Spleen (tissue), 11 donors: ENCODE measurements around the gene CENPP. TPM values are rescaled to one million over a fixed set of nuclear protein-coding genes. Genes with fewer than 3 reads are reported as not detected.

Experiments
- DNase-seq: peaks from one replicate; pipeline ENCODE4 v3.0.0-alpha.2; 2020
- H3K27ac ChIP-seq, 8 donors: fragments of 200-600 bp; sonication (generic) in 7 of 8; 1 replicate in 4 of 8; 2 replicates in 4 of 8; pipeline versions ENCODE4 v1.5.0 to v1.8.0; 2016 to 2021; ENCODE audit warnings: inconsistent platforms in 4 of 8, mild to moderate bottlenecking in 4 of 8, moderate library complexity in 1 of 8
- H3K27me3 ChIP-seq, 7 donors: fragments of 200-600 bp; sonication (generic) in 6 of 7; replicated peaks in 1 of 7; 1 replicate in 4 of 7; 2 replicates in 3 of 7; pipeline versions ENCODE4 v1.5.0 to v1.8.0; 2016 to 2021; ENCODE audit warnings: inconsistent platforms in 3 of 7, mild to moderate bottlenecking in 1 of 7
- H3K36me3 ChIP-seq, 6 donors: fragments of 200-600 bp; sonication (generic) in 5 of 6; 1 replicate in 4 of 6; 2 replicates in 2 of 6; pipeline versions ENCODE4 v1.5.0 to v1.8.0; 2016 to 2021; ENCODE audit warnings: inconsistent platforms in 2 of 6
- H3K4me1 ChIP-seq, 6 donors: fragments of 200-600 bp; sonication (generic) in 5 of 6; 1 replicate in 3 of 6; 2 replicates in 3 of 6; pipeline versions ENCODE4 v1.5.0 to v1.8.0; 2016 to 2021; ENCODE audit warnings: inconsistent platforms in 3 of 6
- H3K4me3 ChIP-seq, 8 donors: fragments of 200-600 bp; sonication (generic) in 7 of 8; 1 replicate in 4 of 8; 2 replicates in 4 of 8; pipeline versions ENCODE4 v1.5.0 to v1.8.0; 2016 to 2021; ENCODE audit warnings: inconsistent platforms in 4 of 8, mild to moderate bottlenecking in 4 of 8, moderate library complexity in 2 of 8
- H3K9me3 ChIP-seq, 8 donors: fragments of 200-600 bp; sonication (generic) in 7 of 8; 1 replicate in 4 of 8; 2 replicates in 4 of 8; pipeline versions ENCODE4 v1.5.0 to v1.8.0; 2016 to 2021; ENCODE audit warnings: inconsistent platforms in 4 of 8
- POLR2A ChIP-seq, 3 donors: fragments of 450-650 bp; IDR thresholded peaks; one replicate each; pipeline ENCODE4 v1.5.1; 2017; ENCODE audit warnings: antibody characterized with exemption in 3 of 3, mild to moderate bottlenecking in 1 of 3
- POLR2AphosphoS5 ChIP-seq, 3 donors: sonication (generic); formaldehyde crosslinking; IDR thresholded peaks; one replicate each; pipeline ENCODE4 v1.5.1; 2017; ENCODE audit warnings: antibody characterized with exemption in 3 of 3
- WGBS, 5 donors: extraction: QIAGEN DNeasy Blood & Tissue Kit in 3 of 5; methylation state at CpG; one replicate each; pipeline versions ENCODE4 v1.1.5 to v1.1.7; 2013 to 2018; 5-methylcytosine and 5-hydroxymethylcytosine counted together
- intact Hi-C: fragments of 100-400 bp; cut with DNase I; formaldehyde crosslinking; loops from one replicate; pipeline ENCODE4 v1.15.0; 2023; ENCODE audit warnings: low total_unique reads
- polyA plus RNA-seq, 3 donors: library from polyadenylated mRNA; stranded (reverse); fragments of 200-250 nt; gene quantifications; one replicate each; pipeline ENCODE4 v1.2.1, GENCODE V29; 2013
- total RNA-seq, 7 donors: library from RNA; depleted of rRNA in 3 of 7; stranded (reverse); fragments of >200 nt in 3 of 7; fragmentation: NEBNext Ultra II Directional in 4 of 7; extraction: Animal tissue kit (Norgen Biotek cat#: 25700) in 4 of 7; gene quantifications; one replicate each; pipeline versions ENCODE4 v1.1.0 to v1.2.1, GENCODE V29; 2016 to 2021
- TF ChIP-seq, protein P1 (sequence below), 11 experiments: fragments of 200-600 bp in 7 of 11; fragments of 450-650 bp in 4 of 11; sonication (generic) in 4 of 11; IDR thresholded peaks in 8 of 11; conservative IDR thresholded peaks in 3 of 11; 1 replicate in 7 of 11; 2 replicates in 4 of 11; pipeline versions ENCODE4 v1.4.0 to v1.8.0; 2016 to 2021; ENCODE audit warnings: antibody characterized with exemption in 11 of 11, inconsistent platforms in 4 of 11, mild to moderate bottlenecking in 1 of 11
- donor health status: healthy with polysubstance abuse.
- donor health status: DM: no; HTN: no; CAD: no; lungs with moderate emphysema.
- donor health status: DM: no; HTN: no; CAD: no.
- donor health status: Bipolar disorder and iron deficiency.
- donor health status: healthy.
- donor health status: DM: no; HTN: no; CAD: no.
- donor health status: DM: yes; HTN: yes; CAD: no.

CENPP gene
- total and polyA plus RNA-seq, 10 donors = 1.7 to 15.8 (median 6.2) TPM

DNA sequence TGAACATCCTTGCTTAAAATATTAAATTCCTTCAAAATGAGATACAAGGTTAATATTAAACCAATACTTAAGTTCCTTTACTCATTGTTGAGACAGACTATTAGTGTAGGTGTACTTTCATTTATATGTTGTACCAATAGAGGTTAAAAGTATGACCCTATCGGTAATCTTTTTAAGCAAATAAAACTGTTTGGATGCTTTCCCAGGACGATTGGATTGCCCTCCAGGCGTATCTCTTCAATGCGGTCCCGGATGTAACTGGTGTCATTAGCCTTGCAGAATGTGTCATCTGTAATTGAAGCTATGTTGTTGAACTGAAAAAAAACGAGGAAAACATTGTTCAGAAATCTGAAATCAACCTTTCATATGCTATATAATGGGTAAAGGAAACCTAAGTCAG is 59.7 kb downstream of the CENPP start:
- no peak for TF ChIP-seq POLR2AphosphoS5 (IDR thresholded peaks at IDR 0.05)
- TF ChIP-seq, protein P1, sequence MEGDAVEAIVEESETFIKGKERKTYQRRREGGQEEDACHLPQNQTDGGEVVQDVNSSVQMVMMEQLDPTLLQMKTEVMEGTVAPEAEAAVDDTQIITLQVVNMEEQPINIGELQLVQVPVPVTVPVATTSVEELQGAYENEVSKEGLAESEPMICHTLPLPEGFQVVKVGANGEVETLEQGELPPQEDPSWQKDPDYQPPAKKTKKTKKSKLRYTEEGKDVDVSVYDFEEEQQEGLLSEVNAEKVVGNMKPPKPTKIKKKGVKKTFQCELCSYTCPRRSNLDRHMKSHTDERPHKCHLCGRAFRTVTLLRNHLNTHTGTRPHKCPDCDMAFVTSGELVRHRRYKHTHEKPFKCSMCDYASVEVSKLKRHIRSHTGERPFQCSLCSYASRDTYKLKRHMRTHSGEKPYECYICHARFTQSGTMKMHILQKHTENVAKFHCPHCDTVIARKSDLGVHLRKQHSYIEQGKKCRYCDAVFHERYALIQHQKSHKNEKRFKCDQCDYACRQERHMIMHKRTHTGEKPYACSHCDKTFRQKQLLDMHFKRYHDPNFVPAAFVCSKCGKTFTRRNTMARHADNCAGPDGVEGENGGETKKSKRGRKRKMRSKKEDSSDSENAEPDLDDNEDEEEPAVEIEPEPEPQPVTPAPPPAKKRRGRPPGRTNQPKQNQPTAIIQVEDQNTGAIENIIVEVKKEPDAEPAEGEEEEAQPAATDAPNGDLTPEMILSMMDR (IDR thresholded peaks at IDR 0.05 in 8 of 11, conservative IDR thresholded peaks at IDR 0.05 in 3 of 11) = no peak
- TF ChIP-seq POLR2A (IDR thresholded peaks at IDR 0.05) = no peak
- H3K4me3 ChIP-seq = no peak overlapping the region
- no peaks in the 10 kb centered on the region for H3K27me3 ChIP-seq
- no peaks in the 10 kb centered on the region for H3K4me1 ChIP-seq
- DNase-seq = no peak
- H3K9me3 ChIP-seq = no peaks in the 10 kb centered on the region
- 81 to 91% (median 87%) methylated on average over 6 of the region's 6 CpGs for WGBS, 5 donors
- H3K36me3 ChIP-seq = no peaks in the 10 kb centered on the region
- intact Hi-C loops = no loop called here
- no peak overlapping the region for H3K27ac ChIP-seq

DNA sequence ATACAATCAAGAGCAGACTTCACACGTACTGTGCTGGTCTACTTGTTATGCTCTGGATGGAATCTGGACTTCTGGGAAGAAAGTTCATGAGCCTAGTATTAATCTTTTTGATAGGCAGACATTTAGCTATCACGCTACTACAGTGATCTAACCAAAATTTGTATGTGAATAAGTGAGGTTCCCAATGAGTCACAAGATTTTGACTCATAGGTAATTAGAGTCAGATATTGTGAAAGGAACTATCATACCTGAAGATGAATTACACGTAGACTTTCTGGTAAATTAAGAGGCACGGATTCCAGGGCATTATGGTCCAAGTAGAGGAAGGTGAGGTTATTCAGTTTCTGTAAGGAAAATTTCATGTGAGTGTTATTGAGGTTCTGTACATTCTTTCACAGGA is 60.2 kb downstream of the CENPP start:
- Histone ChIP-seq H3K27ac (no peak overlapping the region), H3K36me3 (no peaks in the 10 kb centered on the region), H3K4me3 (no peak overlapping the region), H3K27me3 (no peaks in the 10 kb centered on the region), H3K4me1 (no peaks in the 10 kb centered on the region), H3K9me3 (no peaks in the 10 kb centered on the region)
- 93 to 99% (median 98%) methylated on average over 4 of the region's 4 CpGs for WGBS, 5 donors
- DNase-seq = no peak
- no peak for TF ChIP-seq POLR2AphosphoS5 (IDR thresholded peaks at IDR 0.05)
- TF ChIP-seq, protein P1 (IDR thresholded peaks at IDR 0.05 in 8 of 11, conservative IDR thresholded peaks at IDR 0.05 in 3 of 11) = no peak
- no peak for TF ChIP-seq POLR2A (IDR thresholded peaks at IDR 0.05)
- intact Hi-C loops = no loop called here

DNA sequence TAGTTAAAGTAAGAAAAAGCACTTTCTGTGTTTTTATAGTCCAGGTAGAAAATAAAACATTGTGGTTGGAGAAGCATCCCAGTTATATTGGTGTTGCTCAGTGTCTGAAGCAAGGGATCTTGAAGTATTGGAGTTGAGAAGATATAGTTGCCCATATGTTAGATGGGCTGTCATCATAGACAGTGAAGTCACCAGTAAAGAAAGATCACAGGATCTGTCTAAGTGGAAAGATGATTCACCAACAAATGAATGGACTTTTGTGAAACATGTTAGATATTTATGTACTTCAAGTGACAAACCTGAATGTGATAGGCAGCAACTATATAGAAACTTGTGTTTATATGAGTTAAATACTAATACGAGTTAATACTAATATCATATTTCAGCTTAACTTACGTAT is 66.9 kb downstream of the CENPP start:
- no peaks in the 10 kb centered on the region for H3K9me3 ChIP-seq
- 92 to 97% (median 96%) methylated on average over 2 of the region's 2 CpGs for WGBS, 5 donors
- no peak for DNase-seq
- H3K27ac ChIP-seq = no peak overlapping the region
- intact Hi-C loops = no loop called here
- no peaks in the 10 kb centered on the region for H3K4me1 ChIP-seq
- TF ChIP-seq POLR2AphosphoS5 (IDR thresholded peaks at IDR 0.05) (no peak), POLR2A (IDR thresholded peaks at IDR 0.05) (no peak)
- TF ChIP-seq, protein P1 (IDR thresholded peaks at IDR 0.05 in 8 of 11, conservative IDR thresholded peaks at IDR 0.05 in 3 of 11) = no peak
- no peaks in the 10 kb centered on the region for H3K36me3 ChIP-seq
- no peaks in the 10 kb centered on the region for H3K27me3 ChIP-seq
- no peak overlapping the region for H3K4me3 ChIP-seq

- no peaks in the 10 kb centered on the region for H3K9me3 ChIP-seq
- no peaks in the 10 kb centered on the region for H3K4me1 ChIP-seq
- no peak for DNase-seq
- intact Hi-C loops = no loop called here
- 64 to 89% (median 82%) methylated on average over 1 of the region's 1 CpG for WGBS, 5 donors
- TF ChIP-seq, protein P1 (IDR thresholded peaks at IDR 0.05 in 8 of 11, conservative IDR thresholded peaks at IDR 0.05 in 3 of 11) = no peak
- TF ChIP-seq POLR2A (IDR thresholded peaks at IDR 0.05) (no peak), POLR2AphosphoS5 (IDR thresholded peaks at IDR 0.05) (no peak)
- no peak overlapping the region for H3K4me3 ChIP-seq
- no peaks in the 10 kb centered on the region for H3K27me3 ChIP-seq
- H3K36me3 ChIP-seq = no peaks in the 10 kb centered on the region
- no peak overlapping the region for H3K27ac ChIP-seq
Observed at GRCh38 chr9:92393686-92394085, 67.9 kb downstream of the CENPP start.
